RWPE1 (cell line): Measurements from ENCODE around the gene GMCL2.

Experiments
- CTCF ChIA-PET: fragments of 350-600 bp; sonication (Branson Sonifier 250); formaldehyde crosslinking; extraction: SDS; loops from one replicate; lab custom pipeline; 2021; lab: Yijun Ruan, JAX
- POLR2A ChIA-PET: fragments of 400-600 bp; formaldehyde crosslinking; extraction: SDS; loops from one replicate; lab custom pipeline; 2020; ENCODE audit warnings: antibody characterized with exemption; ENCODE audit not compliant: low non-redundant PET; lab: Yijun Ruan, JAX
- DNase-seq: peaks from one replicate; pipeline ENCODE4 v3.0.0; 2012; ENCODE audit warnings: low spot score
- H3K27ac ChIP-seq: fragments of 450-650 bp; 2 replicates; pipeline ENCODE4 v1.5.1; 2017
- TF ChIP-seq, protein P1 (sequence below): fragments of 450-650 bp; conservative IDR thresholded peaks from 2 replicates; pipeline ENCODE4 v1.5.1; 2017; ENCODE audit warnings: low read depth, mild to moderate bottlenecking

Gene GMCL2

DNA sequence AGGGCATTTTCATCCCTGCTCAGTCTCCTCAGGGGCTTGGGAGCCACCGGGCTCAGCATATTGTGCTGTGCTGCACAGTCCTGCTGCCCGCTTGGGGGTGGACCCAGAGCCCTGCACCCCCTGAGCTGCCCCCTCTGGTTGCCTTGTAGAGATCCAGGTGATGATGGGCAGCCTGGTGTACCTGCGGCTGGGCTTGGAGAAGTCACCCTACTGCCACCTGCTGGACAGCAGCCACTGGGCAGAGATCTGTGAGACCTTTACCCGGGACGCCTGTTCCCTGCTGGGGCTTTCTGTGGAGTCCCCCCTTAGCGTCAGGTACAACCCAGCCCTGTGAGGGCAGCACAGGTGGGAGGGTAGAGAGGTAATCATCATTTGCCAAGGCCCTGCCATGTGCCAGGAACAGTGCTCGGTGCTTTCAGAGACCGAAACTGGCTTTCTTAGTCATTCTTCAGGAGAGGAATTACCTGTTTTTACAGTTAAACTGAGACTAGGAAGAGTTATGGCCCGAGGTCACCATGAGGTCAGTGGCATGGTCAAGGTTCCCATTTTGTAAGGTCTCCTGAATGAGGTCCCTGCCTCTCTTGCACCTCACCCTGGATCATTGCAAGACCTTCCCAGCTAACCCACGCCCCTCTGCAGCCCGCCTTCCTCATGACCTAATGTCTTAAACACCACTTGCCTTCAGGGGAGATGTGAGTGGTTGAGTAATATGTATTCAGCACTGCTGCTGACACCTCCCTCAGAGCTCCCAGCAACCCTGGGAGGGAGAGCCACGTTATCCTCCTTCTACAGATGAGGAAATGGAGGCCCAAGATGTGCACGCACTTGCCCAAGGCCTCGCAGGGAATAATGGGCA is 41.0 kb downstream of the GMCL2 start:
- CTCF ChIA-PET: interaction anchor here (0.5 to 9.3 kb wide), 21 partner anchors 10 to 531 kb away, joined by 3 to 175 read pairs (median 4); no protein-coding TSS in a partner anchor
- peak overlapping the region; percentile 61 for H3K27ac ChIP-seq
- peak; percentile 88 for DNase-seq
- POLR2A ChIA-PET: interaction anchor here (0.5 to 2.0 kb wide), 2 partner anchors 17 to 70 kb away, joined by 5 to 6 read pairs; no protein-coding TSS in a partner anchor
- TF ChIP-seq, protein P1, sequence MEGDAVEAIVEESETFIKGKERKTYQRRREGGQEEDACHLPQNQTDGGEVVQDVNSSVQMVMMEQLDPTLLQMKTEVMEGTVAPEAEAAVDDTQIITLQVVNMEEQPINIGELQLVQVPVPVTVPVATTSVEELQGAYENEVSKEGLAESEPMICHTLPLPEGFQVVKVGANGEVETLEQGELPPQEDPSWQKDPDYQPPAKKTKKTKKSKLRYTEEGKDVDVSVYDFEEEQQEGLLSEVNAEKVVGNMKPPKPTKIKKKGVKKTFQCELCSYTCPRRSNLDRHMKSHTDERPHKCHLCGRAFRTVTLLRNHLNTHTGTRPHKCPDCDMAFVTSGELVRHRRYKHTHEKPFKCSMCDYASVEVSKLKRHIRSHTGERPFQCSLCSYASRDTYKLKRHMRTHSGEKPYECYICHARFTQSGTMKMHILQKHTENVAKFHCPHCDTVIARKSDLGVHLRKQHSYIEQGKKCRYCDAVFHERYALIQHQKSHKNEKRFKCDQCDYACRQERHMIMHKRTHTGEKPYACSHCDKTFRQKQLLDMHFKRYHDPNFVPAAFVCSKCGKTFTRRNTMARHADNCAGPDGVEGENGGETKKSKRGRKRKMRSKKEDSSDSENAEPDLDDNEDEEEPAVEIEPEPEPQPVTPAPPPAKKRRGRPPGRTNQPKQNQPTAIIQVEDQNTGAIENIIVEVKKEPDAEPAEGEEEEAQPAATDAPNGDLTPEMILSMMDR: peak; percentile 96

DNA sequence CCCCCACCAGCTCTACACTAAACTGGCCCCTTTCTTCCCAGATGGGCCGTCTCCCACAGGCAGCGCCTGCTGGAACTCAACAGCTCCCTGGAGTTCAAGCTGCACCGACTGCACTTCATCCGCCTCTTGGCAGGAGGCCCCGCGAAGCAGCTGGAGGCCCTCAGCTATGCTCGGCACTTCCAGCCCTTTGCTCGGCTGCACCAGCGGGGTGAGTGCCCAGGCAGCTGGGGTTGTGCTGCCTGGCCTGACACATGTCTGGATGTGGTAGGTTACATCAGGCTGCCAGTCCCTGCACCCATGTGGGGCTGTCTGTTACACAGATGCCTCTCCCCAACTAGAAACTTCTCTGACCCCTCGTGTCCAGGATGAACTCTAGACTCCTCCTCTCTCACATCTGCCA is 43.3 kb downstream of the GMCL2 start:
- POLR2A ChIA-PET: interaction anchor here (0.9 to 1.1 kb wide), 2 partner anchors 9 to 11 kb away, joined by 3 read pairs; no protein-coding TSS in a partner anchor
- TF ChIP-seq, protein P1: no peak
- CTCF ChIA-PET: interaction anchor here (0.6 to 9.3 kb wide), 5 partner anchors 12 to 68 kb away, joined by 3 to 175 read pairs (median 4); no protein-coding TSS in a partner anchor
- H3K27ac ChIP-seq: peak overlapping the region; percentile 6
- no peak for DNase-seq

DNA sequence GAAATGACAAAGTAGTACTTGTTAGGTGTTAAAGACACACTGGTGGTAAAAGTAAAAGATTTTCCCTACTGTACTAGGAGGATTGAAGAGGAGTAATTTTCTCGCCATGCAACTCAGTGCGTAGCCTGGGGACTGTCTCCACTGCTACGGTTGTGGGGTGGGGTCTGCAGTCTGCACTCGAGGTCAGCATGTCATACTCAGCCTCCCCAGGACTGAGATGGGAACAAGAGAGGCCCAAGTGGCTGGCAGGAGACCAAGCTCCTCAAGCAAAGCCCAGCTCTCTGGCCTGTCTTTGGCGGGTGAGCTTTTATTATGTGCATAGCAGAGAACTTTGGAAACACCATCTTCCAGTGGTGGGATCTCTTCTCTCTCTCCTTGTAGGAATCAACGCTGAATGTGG is 43.9 kb downstream of the GMCL2 start:
- DNase-seq: no peak
- ChIA-PET POLR2A (no interaction called here), CTCF (interaction anchor here (1.0 to 9.3 kb wide), 3 partner anchors 12 to 67 kb away, joined by 3 to 175 read pairs (median 4); no protein-coding TSS in a partner anchor)

DNA sequence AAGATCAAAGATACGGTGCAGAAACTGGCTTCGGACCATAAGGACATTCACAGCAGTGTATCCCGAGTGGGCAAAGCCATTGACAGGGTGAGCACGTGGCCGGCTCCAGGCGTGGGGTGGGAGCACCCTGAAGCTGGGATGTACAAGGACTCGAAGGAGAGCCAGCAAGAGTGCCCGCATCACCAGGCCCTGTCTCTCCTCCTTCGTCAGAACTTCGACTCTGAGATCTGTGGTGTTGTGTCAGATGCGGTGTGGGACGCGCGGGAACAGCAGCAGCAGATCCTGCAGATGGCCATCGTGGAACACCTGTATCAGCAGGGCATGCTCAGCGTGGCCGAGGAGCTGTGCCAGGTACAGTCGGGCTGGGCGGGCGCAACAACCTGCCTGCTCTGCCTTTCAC is 44.5 kb downstream of the GMCL2 start:
- POLR2A ChIA-PET: no interaction called here
- H3K27ac ChIP-seq: 0 out of 2 replicates have a peak overlapping the region, but pooled peaks have one; percentile 3
- CTCF ChIA-PET: interaction anchor here (1.0 to 9.3 kb wide), 2 partner anchors 18 to 66 kb away, joined by 4 to 175 read pairs; no protein-coding TSS in a partner anchor
- TF ChIP-seq, protein P1: no peak
- no peak for DNase-seq

More for the DNA sequence above, 43.9 kb downstream of the GMCL2 start:
- TF ChIP-seq, protein P1: no peak
- peak overlapping the region; percentile 6 for H3K27ac ChIP-seq

DNA sequence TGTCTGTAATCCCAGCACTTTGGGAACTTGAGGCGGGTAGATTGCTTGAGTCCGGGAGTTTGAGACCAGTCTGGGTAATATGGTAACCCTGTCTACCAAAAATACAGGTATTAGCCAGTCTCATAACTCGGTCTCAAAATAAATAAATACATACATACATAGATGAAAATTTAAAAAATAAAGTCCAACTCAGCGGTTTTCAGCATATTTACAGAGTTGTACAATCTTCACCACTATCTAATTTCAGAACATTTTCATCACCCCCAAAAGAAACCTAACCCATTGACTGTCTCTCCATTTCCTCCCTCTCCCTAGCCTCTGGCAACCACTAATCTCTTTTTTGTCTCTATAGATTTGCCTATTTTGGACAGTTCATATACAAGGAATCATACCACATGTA is 45.6 kb downstream of the GMCL2 start:
- POLR2A ChIA-PET: no interaction called here

More for the DNA sequence above, 45.6 kb downstream of the GMCL2 start:
- CTCF ChIA-PET: interaction anchor here (1.0 to 9.3 kb wide), 3 partner anchors 65 to 66 kb away, joined by 5 to 175 read pairs (median 6); no protein-coding TSS in a partner anchor
- DNase-seq: no peak
- TF ChIP-seq, protein P1: no peak
- no peak overlapping the region for H3K27ac ChIP-seq
